Gastroesophageal sphincter (tissue), 3 donors: ENCODE results near the gene WNK4.

Source experiments
- EP300 ChIP-seq: sonication (generic); formaldehyde crosslinking; IDR thresholded peaks from one replicate; pipeline ENCODE4 v1.6.1; 2017; ENCODE audit warnings: antibody characterized with exemption, mild to moderate bottlenecking
- POLR2A ChIP-seq, 2 donors: fragments of 450-650 bp; IDR thresholded peaks; one replicate each; pipeline ENCODE4 v1.6.1; 2017; ENCODE audit warnings: antibody characterized with exemption in 2 of 2, mild to moderate bottlenecking in 2 of 2, moderate library complexity in 1 of 2
- POLR2AphosphoS5 ChIP-seq: sonication (generic); formaldehyde crosslinking; IDR thresholded peaks from one replicate; pipeline ENCODE4 v1.6.1; 2017; ENCODE audit warnings: antibody characterized with exemption
- TF ChIP-seq, protein P1 (sequence below), 4 experiments: fragments of 200-600 bp in 2 of 4; fragments of 450-650 bp in 2 of 4; sonication (generic) in 1 of 4; IDR thresholded peaks; one replicate each; pipeline ENCODE4 v1.5.1; 2017 to 2019; ENCODE audit warnings: antibody characterized with exemption in 4 of 4, mild to moderate bottlenecking in 2 of 4, moderate library complexity in 2 of 4

DNA sequence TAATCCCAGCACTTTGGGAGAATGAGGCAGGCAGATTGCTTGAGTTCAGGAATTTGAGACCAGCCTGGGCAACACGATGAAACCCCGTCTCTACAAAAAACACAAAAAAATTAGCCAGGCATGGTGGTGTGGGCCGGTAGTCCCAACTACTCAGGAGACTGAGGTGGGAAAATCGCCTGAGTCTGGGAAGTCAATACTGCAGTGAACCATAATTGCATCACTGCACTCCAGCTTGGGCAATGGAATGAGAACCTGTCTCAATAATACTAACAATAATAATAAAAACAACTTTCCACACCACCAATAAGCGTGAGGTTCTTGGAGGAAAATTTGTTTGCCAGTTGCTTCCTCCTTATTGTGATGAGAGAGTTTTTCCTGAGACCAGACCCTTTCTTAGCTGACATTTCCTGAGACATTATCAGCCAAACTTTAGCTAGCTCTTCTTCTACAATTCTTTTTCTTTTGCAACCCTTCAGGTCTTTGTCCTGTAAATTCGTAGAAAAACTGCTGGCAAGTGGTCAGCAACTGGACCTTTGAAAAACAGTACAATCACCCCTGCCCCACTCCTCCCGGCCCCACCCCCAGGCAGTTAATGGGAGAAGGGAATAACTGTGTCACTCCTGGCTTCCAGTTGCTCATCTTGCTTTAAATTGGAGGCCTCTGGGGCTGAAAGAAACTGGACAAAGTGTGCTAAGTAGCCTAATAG lies 32.1 kb upstream of the WNK4 start:
- TF ChIP-seq, protein P1, sequence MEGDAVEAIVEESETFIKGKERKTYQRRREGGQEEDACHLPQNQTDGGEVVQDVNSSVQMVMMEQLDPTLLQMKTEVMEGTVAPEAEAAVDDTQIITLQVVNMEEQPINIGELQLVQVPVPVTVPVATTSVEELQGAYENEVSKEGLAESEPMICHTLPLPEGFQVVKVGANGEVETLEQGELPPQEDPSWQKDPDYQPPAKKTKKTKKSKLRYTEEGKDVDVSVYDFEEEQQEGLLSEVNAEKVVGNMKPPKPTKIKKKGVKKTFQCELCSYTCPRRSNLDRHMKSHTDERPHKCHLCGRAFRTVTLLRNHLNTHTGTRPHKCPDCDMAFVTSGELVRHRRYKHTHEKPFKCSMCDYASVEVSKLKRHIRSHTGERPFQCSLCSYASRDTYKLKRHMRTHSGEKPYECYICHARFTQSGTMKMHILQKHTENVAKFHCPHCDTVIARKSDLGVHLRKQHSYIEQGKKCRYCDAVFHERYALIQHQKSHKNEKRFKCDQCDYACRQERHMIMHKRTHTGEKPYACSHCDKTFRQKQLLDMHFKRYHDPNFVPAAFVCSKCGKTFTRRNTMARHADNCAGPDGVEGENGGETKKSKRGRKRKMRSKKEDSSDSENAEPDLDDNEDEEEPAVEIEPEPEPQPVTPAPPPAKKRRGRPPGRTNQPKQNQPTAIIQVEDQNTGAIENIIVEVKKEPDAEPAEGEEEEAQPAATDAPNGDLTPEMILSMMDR (IDR thresholded peaks at IDR 0.05) = no peak
- no peak for TF ChIP-seq POLR2A (IDR thresholded peaks at IDR 0.05)
- no peak for TF ChIP-seq POLR2AphosphoS5
- TF ChIP-seq EP300 = no peak
